ENCODE results near the gene POPDC2.

POPDC2 gene

GRCh38 chr3:119642746-119643473 lies 17.5 kb downstream of the POPDC2 start:
- DNase-seq = no peak
- intact Hi-C loops (cut with DNase I) = no loop called here

GRCh38 chr3:119641416-119641815 lies 19.0 kb downstream of the POPDC2 start:
- no peak for DNase-seq
- intact Hi-C loops (cut with DNase I) = no loop called here

DNA sequence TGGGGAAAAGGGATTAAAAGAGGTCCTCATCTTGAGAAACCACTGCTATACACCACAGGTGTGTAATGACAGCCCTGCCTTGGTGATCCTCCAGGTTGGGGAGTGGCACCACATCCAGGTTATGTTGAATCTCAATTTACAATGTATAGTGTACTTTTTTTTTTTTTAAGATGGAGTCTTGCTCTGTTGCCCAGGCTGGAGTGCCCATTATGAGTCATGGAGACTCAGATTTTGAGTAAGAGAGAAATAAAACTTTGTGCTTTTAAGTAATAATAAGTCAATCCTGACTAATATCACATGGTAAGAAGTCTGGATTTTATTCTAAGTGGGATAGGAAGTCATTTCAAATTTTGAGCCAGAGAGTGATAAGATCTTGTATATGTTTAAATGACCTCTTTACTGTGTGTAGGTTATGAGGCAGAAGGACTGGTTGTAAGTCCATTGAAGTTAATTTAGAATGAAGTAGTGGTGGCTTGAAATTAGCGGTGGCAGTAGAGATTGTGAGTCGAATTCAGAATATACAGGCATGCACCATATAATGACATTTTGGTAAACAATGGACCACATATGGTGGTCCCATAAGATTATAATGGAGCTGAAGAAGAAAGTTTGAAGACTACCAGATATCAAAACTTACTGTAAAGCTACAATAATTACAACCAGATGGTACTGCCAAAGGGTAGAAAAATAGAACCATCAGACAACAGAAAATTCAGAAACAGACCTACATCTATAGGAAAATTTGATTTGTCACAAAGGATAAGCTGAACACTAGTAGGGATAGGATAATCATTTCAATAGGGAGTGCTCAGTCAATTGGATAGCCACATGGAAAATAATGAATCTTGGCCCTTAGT lies 20.7 kb downstream of the POPDC2 start:
- DNase-seq = no peak
- intact Hi-C loops (cut with DNase I) = no loop called here

DNA sequence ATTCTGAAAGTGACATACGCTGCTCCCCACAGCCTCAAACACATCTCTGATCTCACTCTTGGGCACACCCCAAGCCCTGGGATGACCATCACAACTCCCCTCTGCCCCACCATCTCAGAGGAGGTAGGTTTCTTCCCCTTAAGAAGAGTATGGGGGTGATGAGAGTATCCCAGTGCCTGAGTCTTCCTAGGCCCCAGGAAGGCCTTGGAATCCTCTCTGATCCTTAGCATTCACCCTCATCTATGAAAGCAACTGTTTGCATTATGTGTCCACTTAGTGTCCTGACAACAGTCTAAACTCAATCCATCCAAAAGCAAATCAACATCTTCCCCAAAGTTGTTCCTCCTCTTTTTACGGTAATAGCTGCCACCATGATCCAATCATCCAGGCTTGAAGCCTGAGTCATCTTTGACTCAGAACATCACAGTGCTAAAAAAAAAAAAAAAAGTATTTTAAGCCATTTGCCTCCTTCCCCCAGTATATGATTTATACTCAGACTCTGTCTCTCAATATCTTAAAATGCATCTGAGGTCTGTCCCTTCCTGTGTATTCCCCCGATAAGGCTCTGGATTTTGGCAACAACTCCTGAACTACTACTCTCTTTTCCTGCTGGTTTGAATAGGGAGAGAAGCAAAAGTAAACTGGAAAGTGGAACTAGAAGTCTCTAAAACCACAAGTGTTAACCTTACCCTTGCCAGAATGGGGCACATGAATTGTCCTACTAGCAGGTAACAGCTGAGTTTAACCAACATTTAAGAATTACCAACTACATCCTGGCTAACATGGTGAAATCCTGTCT lies 22.5 kb downstream of the POPDC2 start:
- intact Hi-C loops (cut with DNase I) = no loop called here
- DNase-seq = no peak

DNA sequence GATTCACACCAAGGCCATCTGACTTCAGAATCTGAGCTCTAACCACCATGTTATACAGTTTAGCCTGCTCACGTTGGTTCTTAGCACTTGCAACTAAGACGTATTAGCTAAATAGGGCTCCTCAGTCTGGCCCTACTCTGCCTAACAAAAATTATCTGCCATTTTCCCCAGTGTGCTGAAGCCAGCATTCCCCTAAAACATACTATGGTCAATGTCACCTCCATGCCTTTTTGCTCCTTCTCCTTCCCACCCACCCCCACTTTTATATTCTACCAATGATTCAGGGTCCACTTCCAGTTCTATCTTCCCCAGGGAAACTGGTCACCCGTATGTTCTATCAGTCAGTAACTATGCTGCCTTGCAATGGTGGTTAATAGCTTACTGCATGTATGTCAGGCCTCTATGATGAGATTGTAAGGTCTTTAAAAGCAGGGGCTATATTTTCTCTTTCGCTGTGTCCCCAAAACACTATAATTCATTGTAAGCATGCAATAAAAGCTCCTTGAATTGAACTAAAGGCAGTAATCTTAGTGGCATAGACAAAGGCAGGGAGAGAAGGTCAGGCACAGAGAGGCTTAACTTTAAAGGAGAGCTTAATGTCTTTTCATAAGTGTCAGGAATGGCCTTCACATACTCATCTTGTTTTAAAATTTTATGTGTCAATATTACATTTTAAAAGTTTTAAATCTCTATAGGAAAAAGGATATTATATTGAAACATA lies 23.3 kb downstream of the POPDC2 start:
- intact Hi-C loops (cut with DNase I) = no loop called here
- no peak for DNase-seq

DNA sequence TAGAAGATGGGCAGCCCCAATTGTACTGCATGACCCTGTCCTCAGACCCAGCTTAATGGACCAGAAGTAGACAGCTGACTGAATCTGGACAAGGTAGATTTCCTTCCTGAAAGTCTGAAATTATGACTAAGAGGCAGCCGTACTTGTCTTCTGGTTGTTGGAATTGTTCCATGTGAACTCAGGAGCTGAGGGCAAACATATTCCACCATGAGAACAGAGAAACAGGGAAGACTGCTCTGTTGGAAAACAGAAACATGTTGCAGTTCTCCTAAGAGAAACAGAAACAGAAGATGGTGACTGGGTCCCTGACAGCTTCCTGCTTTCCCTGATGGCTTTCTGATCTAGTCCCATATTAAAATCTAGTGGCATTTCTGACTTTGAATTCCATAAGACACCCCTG lies 24.1 kb downstream of the POPDC2 start:
- intact Hi-C loops (cut with DNase I) = no loop called here
- no peak for DNase-seq

DNA sequence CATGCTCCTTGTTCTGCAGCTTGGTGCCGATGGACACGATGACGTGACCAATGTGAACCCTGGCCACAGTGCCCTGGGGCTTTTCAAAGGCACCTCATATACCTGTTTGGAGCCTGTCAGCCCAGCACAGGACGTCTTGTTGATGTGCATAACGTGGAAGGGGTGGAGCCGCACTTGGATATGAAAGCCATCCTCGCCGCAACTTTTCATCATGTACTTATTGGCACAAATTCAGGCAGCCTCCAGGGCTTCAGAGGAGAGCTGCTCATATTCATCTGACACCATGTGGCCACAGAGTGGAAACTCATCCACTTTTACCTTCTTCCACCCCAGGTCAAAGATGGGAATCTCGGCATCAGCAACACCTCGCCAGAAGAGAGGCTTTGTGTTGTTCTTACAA lies 24.7 kb downstream of the POPDC2 start:
- intact Hi-C loops (cut with DNase I) = no loop called here
- DNase-seq = no peak

GRCh38 chr3:119632829-119633228 lies 27.6 kb downstream of the POPDC2 start:
- intact Hi-C loops (cut with DNase I) = no loop called here
- no peak for DNase-seq

- intact Hi-C loops (cut with DNase I) = no loop called here
- no peak for DNase-seq
These were observed 28.2 kb downstream of the POPDC2 start for GRCh38 chr3:119632216-119632615.

DNA sequence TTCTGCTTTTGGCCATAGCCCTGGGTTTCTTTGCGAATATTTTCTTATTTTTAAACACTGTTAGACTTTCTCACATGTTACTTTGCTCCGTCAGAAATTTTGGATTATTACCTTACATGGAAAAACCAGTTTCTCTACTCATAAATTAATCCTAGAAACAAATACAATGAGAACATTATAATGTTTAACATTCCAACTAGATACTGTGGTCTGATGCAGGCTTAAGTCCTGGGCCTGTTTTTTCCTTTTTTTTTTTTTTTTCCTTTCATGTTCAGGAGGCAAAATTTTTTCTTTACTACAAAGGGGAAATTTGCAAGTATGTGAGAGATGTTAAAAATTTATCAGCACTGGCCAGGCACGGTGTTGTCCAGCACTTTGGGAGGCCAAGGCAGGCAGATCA lies 28.9 kb downstream of the POPDC2 start:
- no peak for DNase-seq
- intact Hi-C loops (cut with DNase I) = no loop called here

DNA sequence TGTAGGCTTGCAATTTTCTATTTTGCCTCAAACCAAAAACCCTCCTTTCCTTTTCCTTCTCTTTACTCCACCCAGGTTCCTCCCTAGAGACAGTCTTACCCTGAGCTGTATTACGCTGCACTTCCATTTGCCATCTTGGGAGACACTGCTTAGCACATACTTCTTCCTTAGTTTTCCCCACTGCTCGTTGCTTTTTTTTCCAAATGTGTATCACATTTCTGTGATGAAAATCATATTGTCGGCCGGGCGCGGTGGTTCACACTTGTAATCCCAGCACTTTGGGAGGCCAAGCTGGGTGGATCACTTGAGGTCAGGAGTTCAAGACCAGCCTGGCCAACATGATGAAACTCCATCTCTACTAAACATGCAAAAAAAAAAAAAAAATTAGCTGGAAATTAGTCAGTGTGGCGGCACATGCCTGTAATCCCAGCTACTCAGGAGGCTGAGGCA lies 29.5 kb downstream of the POPDC2 start:
- intact Hi-C loops (cut with DNase I) = no loop called here
- DNase-seq = no peak

GRCh38 chr3:119630128-119630879 lies 30.1 kb downstream of the POPDC2 start:
- intact Hi-C loops (cut with DNase I) = no loop called here
- DNase-seq = no peak

DNA sequence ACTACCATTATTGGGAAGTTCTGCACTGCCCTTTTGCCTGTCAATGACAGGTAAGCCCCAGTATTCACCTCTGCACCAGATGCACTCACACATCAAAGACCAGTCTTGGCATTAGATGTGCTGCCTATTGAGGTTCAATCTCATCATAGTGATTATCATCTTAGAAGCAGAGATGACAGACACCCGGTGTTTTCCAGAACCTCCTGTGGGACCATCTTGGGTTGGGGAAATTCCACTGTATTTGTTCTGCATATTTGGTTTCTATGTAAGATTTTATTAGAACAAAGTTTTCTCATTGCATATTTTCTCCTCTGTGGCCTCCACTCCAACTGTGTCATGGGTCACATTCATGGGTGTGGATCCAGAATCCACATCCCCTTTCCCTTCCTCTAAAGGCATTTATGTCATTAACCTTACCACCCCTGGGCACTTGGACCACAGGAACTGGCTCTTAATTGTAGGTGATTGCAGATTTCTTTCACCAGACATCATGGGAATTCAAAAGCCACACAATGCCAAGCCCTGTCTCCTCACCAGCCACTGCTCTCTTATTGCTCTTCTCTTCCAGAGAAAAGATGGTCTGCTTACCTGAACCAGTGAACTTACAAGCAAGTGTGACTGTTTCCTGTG lies 31.5 kb downstream of the POPDC2 start:
- intact Hi-C loops (cut with DNase I) = loop anchor here (5.0 kb wide), 1 partner anchor 77 kb away; no protein-coding TSS in a partner anchor
- DNase-seq = no peak

- DNase-seq = no peak
- intact Hi-C loops (cut with DNase I) = loop anchor here (5.0 kb wide), 1 partner anchor 76 kb away; no protein-coding TSS in a partner anchor
These were observed 32.0 kb downstream of the POPDC2 start for GRCh38 chr3:119628390-119628789.

GRCh38 chr3:119627461-119627860 lies 32.9 kb downstream of the POPDC2 start:
- DNase-seq = no peak
- intact Hi-C loops (cut with DNase I) = loop anchor here (5.0 kb wide), 1 partner anchor 75 kb away; no protein-coding TSS in a partner anchor

- DNase-seq = no peak
- intact Hi-C loops (cut with DNase I) = loop anchor here (5.0 kb wide), 1 partner anchor 74 kb away; no protein-coding TSS in a partner anchor
These were observed 34.2 kb downstream of the POPDC2 start for GRCh38 chr3:119626196-119626595.

- no peak for DNase-seq
- intact Hi-C loops (cut with DNase I) = loop anchor here (5.0 kb wide), 1 partner anchor 73 kb away; no protein-coding TSS in a partner anchor
These were observed 34.8 kb downstream of the POPDC2 start for GRCh38 chr3:119625451-119626153.

DNA sequence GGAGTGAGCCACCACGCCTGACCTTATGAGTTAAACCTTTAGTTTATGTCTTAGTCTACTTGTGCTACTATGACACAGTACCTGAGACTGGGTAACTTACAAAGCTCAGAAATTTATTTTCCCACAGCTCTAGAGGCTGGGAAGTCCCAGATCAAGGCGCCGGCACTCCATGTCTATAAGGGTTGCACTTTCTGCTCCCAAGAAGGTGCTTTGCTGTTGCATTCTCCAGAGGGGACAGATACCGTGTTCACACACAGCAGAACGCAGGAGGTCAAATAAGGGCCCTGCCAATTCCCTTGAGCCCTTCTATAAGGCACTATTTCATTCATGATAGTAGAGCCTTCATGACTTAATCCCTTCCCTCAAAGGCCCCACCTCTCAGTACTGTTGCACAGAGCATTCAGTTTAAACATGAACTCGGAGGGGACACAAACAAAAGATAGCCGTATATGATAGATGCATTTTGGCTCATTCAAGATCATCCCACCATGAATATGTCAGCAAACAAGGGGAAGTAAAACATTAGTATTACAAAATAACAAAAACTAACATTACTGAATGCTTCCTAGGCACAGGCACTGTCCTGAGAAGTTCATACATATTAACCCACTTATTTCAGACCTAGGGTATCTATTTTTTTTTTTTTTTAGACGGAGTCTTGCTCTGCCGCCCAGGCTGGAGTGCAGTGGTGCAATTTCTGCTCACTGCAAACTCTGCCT lies 36.2 kb downstream of the POPDC2 start:
- intact Hi-C loops (cut with DNase I) = no loop called here
- DNase-seq = no peak
